HepG2 (cell line): ENCODE measurements around the gene CRKL. TPM values are rescaled to one million over a fixed set of nuclear protein-coding genes. Genes with fewer than 3 reads are reported as not detected.

ENCODE experiments used
- ATAD3A ChIP-seq: sonication (generic); formaldehyde crosslinking; IDR thresholded peaks from 2 replicates; pipeline ENCODE4 v1.4.0; 2020; ENCODE audit warnings: missing genetic modification reagents
- ATF2 ChIP-seq: sonication (generic); formaldehyde crosslinking; IDR thresholded peaks from 2 replicates; pipeline ENCODE4 v1.4.0; 2020; ENCODE audit warnings: missing genetic modification reagents
- BATF2 ChIP-seq: sonication (generic); formaldehyde crosslinking; IDR thresholded peaks from 2 replicates; pipeline ENCODE4 v1.8.0; 2022; ENCODE audit warnings: mild to moderate bottlenecking, missing genetic modification reagents, moderate library complexity
- ETV5 ChIP-seq: IDR thresholded peaks from 2 replicates; pipeline ENCODE4 v1.6.1; 2018; ENCODE audit warnings: missing biosample characterization, missing genetic modification reagents, inconsistent platforms, borderline replicate concordance
- FIP1L1 ChIP-seq: fragments of 200-400 bp; formaldehyde crosslinking; IDR thresholded peaks from 2 replicates; pipeline ENCODE4 v1.6.1; 2018; ENCODE audit warnings: low read depth, mild to moderate bottlenecking, low read length, moderate library complexity, borderline replicate concordance; ENCODE audit not compliant: insufficient read depth
- FOXK2 ChIP-seq: fragments of 450-650 bp; IDR thresholded peaks from 2 replicates; pipeline ENCODE4 v1.6.1; 2016
- HCFC1 ChIP-seq: fragments of 150-350 bp; IDR thresholded peaks from 2 replicates; pipeline ENCODE4 v1.6.1; 2014; ENCODE audit warnings: low read depth, low read length
- HOXA3 ChIP-seq: sonication (generic); formaldehyde crosslinking; IDR thresholded peaks from 2 replicates; pipeline ENCODE4 v1.5.0; 2020; ENCODE audit warnings: missing genetic modification reagents
- NFIB ChIP-seq: sonication (generic); formaldehyde crosslinking; IDR thresholded peaks from 2 replicates; pipeline ENCODE4 v1.9.0; 2021; ENCODE audit warnings: missing genetic modification reagents, mild to moderate bottlenecking, borderline replicate concordance
- NR1H2 ChIP-seq: sonication (generic); formaldehyde crosslinking; IDR thresholded peaks from 2 replicates; pipeline ENCODE4 v1.8.1; 2022; ENCODE audit warnings: low read depth, missing genetic modification reagents, borderline replicate concordance
- SIX4 ChIP-seq: sonication (generic); formaldehyde crosslinking; IDR thresholded peaks from 2 replicates; pipeline ENCODE4 v1.4.0; 2020; ENCODE audit warnings: missing genetic modification reagents
- SOX13 ChIP-seq, 3 experiments: fragments of 450-650 bp in 1 of 3; sonication (generic) in 1 of 3; formaldehyde crosslinking in 1 of 3; IDR thresholded peaks in 2 of 3; conservative IDR thresholded peaks in 1 of 3; 2 replicates each; pipeline versions ENCODE4 v1.5.0 to v1.6.1; 2016 to 2020; ENCODE audit warnings: antibody characterized with exemption in 1 of 3, mild to moderate bottlenecking in 1 of 3, missing compliant biosample characterization in 1 of 3, missing genetic modification reagents in 1 of 3, moderate library complexity in 1 of 3
- TOPORS ChIP-seq: sonication (generic); formaldehyde crosslinking; IDR thresholded peaks from 2 replicates; pipeline ENCODE4 v1.8.0; 2023; ENCODE audit warnings: mild to moderate bottlenecking, missing genetic modification reagents
- U2AF2 ChIP-seq: fragments of 200-400 bp; formaldehyde crosslinking; IDR thresholded peaks from 2 replicates; pipeline ENCODE4 v1.6.1; 2017; ENCODE audit warnings: low read depth, mild to moderate bottlenecking, low read length
- UBTF ChIP-seq: sonication (generic); formaldehyde crosslinking; IDR thresholded peaks from 2 replicates; pipeline ENCODE4 v1.4.0; 2020; ENCODE audit warnings: mild to moderate bottlenecking, missing genetic modification reagents
- ZFAT ChIP-seq: sonication (generic); formaldehyde crosslinking; conservative IDR thresholded peaks from 2 replicates; pipeline ENCODE4 v1.8.1; 2023; ENCODE audit warnings: missing genetic modification reagents, inconsistent platforms
- ZNF10 ChIP-seq: sonication (generic); formaldehyde crosslinking; IDR thresholded peaks from 2 replicates; pipeline ENCODE4 v1.4.0; 2020; ENCODE audit warnings: mild to moderate bottlenecking, low read depth, missing genetic modification reagents, borderline replicate concordance
- ZNF496 ChIP-seq: sonication (generic); formaldehyde crosslinking; IDR thresholded peaks from 2 replicates; pipeline ENCODE4 v1.8.1; 2023; ENCODE audit warnings: mild to moderate bottlenecking, moderate library complexity, missing genetic modification reagents; ENCODE audit not compliant: insufficient replicate concordance
- ZNF503 ChIP-seq: sonication (generic); formaldehyde crosslinking; IDR thresholded peaks from 2 replicates; pipeline ENCODE4 v1.4.0; 2020; ENCODE audit warnings: missing genetic modification reagents
- ZNF761 ChIP-seq: sonication (generic); formaldehyde crosslinking; conservative IDR thresholded peaks from 2 replicates; pipeline ENCODE4 v1.4.0; 2020; ENCODE audit warnings: mild to moderate bottlenecking, missing genetic modification reagents
- polyA plus RNA-seq, 8 experiments: library from polyadenylated mRNA; depleted of rRNA in 3 of 8; stranded (reverse) in 7 of 8; unstranded in 1 of 8; fragments of >200 nt; fragmentation: Illumina TruSeq in 4 of 8; extraction: Trizol in 4 of 8; gene quantifications; 2 replicates each; pipeline versions ENCODE4 v1.2.1 to v1.2.3, GENCODE V29; 2011 to 2016; ENCODE audit warnings: low read depth in 4 of 8, missing spikeins in 1 of 8, mixed read lengths in 1 of 8; ENCODE audit not compliant: insufficient read depth in 1 of 8
- total RNA-seq, 5 experiments: library from RNA; depleted of rRNA; stranded (reverse); fragments of >200 nt; fragmentation: Illumina TruSeq; extraction: Trizol; gene quantifications; 2 replicates each; pipeline ENCODE4 v1.2.3, GENCODE V29; 2016; ENCODE audit warnings: low read depth in 1 of 5
- TF ChIP-seq, protein P1 (sequence below): sonication (generic); formaldehyde crosslinking; IDR thresholded peaks from 2 replicates; pipeline ENCODE4 v1.4.0; 2020; ENCODE audit warnings: missing genetic modification reagents

Gene CRKL
- total and polyA plus RNA-seq, 2 of the 13 experiments (the other 11 are each of a cell fraction or from before 2014, with no cell fraction given) = 37.4 to 60.6 TPM

GRCh38 chr22:20949698-20950183 lies 32.5 kb downstream of the CRKL start (continued):
- TF ChIP-seq ZNF10 (CRISPR knock-in tag) (no peak), BATF2 (CRISPR knock-in tag) (no peak), ATAD3A (no peak), TOPORS (CRISPR knock-in tag) (no peak), ZNF503 (CRISPR knock-in tag) (no peak; the same call in 1 of the 2 replicates), U2AF2 (no peak), ETV5 (CRISPR knock-in tag) (peak; percentile 75; the same call in 1 of the 2 replicates), FIP1L1 (no peak), ZFAT (CRISPR knock-in tag) (no peak), SIX4 (0 out of 2 replicates have a peak, but pooled peaks have one; percentile 20), ZNF496 (CRISPR knock-in tag) (no peak), ATF2 (CRISPR knock-in tag) (0 out of 2 replicates have a peak, but pooled peaks have one; percentile 29), HCFC1 (no peak), NR1H2 (CRISPR knock-in tag) (no peak), SOX13 (IDR thresholded peaks at IDR 0.05) (no peak), SOX13 (CRISPR knock-in tag; conservative IDR thresholded peaks at IDR 0.05 in 1 of 2, IDR thresholded peaks at IDR 0.05 in 1 of 2) (peak in 1 of 2 experiments; percentile 80; a peak in 2 of 4 replicates), HOXA3 (CRISPR knock-in tag) (peak; percentile 71; the same call in 1 of the 2 replicates), UBTF (CRISPR knock-in tag) (0 out of 2 replicates have a peak, but pooled peaks have one; percentile 36), ZNF761 (CRISPR knock-in tag) (no peak), FOXK2 (peak; percentile 55; the same call in 1 of the 2 replicates), NFIB (CRISPR knock-in tag) (no peak)
- TF ChIP-seq, protein P1, sequence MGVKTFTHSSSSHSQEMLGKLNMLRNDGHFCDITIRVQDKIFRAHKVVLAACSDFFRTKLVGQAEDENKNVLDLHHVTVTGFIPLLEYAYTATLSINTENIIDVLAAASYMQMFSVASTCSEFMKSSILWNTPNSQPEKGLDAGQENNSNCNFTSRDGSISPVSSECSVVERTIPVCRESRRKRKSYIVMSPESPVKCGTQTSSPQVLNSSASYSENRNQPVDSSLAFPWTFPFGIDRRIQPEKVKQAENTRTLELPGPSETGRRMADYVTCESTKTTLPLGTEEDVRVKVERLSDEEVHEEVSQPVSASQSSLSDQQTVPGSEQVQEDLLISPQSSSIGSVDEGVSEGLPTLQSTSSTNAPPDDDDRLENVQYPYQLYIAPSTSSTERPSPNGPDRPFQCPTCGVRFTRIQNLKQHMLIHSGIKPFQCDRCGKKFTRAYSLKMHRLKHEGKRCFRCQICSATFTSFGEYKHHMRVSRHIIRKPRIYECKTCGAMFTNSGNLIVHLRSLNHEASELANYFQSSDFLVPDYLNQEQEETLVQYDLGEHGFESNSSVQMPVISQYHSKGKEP (CRISPR knock-in tag) = no peak
